Measurements from ENCODE around the gene UTP3.

DNA sequence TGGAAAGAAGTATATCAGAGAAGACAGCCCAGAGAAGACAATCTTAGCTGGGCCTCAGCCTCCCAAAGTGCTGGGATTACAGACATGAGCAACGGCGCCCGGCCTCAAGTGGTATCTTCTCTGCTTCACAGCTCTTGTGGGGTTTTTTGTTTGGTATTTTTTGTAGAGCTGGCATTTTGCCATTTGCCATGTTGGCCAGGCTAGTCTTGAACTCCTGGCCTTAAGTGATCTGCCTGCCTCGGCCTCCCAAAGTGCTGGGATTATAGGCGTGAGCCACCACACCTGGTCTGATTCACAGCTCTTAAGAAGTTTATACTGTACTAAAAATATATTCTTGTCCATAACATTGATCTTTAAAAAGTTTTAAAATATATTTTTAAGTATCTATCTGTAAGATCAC, 12.4 kb downstream of the UTP3 start:
- TF ChIP-seq POLR2A (IDR thresholded peaks at IDR 0.05) (no peak), CTCF (IDR thresholded peaks at IDR 0.05) (no peak)
